ENCODE measurements around the gene ZBTB4.

The ZBTB4 gene

GRCh38 chr17:7427549-7427948 lies 51.9 kb downstream of the ZBTB4 start:
- DNase-seq (ENCODE audit: extremely low read depth, low read depth): no peak
- H3K4me3 ChIP-seq (replicated peaks; ENCODE audit: low read depth, low read length): no peak overlapping the region
- TF ChIP-seq, protein P1, sequence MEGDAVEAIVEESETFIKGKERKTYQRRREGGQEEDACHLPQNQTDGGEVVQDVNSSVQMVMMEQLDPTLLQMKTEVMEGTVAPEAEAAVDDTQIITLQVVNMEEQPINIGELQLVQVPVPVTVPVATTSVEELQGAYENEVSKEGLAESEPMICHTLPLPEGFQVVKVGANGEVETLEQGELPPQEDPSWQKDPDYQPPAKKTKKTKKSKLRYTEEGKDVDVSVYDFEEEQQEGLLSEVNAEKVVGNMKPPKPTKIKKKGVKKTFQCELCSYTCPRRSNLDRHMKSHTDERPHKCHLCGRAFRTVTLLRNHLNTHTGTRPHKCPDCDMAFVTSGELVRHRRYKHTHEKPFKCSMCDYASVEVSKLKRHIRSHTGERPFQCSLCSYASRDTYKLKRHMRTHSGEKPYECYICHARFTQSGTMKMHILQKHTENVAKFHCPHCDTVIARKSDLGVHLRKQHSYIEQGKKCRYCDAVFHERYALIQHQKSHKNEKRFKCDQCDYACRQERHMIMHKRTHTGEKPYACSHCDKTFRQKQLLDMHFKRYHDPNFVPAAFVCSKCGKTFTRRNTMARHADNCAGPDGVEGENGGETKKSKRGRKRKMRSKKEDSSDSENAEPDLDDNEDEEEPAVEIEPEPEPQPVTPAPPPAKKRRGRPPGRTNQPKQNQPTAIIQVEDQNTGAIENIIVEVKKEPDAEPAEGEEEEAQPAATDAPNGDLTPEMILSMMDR (IDR thresholded peaks at IDR 0.05; ENCODE audit: low read depth, low read length, missing control alignments): no peak

DNA sequence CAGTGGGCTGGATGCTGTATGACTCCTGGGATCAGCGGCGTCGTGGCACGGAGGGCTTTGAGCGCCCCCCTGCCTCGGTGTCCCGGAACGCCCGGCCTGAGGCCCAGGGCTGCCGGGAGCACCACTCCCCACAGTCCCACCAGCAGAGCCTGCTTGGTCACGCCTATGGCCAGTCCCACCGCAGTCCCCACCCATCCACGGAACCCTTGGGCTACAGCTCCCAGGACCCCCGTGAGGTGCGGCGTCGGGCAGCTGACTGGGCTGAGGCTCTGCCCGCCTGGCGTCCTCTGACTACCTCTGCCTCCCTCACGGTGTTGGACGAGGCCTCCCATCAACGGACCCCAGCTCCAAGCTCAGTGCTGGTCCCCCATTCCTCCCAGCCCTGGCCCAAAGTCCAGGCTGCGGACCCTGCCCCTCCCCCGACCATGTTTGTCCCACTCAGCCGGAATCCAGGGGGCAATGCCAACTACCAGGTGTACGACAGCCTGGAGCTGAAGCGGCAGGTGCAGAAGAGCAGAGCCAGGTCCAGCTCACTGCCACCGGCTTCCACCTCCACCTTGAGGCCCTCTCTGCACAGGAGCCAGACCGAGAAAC lies 52.4 kb downstream of the ZBTB4 start:
- H3K4me3 ChIP-seq (replicated peaks; ENCODE audit: low read depth, low read length): no peak overlapping the region
- DNase-seq (ENCODE audit: extremely low read depth, low read depth): no peak
- TF ChIP-seq, protein P1 (IDR thresholded peaks at IDR 0.05; ENCODE audit: low read depth, low read length, missing control alignments): no peak

- no peak for DNase-seq (ENCODE audit: extremely low read depth, low read depth)
- TF ChIP-seq, protein P1 (IDR thresholded peaks at IDR 0.05; ENCODE audit: low read depth, low read length, missing control alignments): no peak
- H3K4me3 ChIP-seq (replicated peaks; ENCODE audit: low read depth, low read length): no peak overlapping the region
These were observed 53.1 kb downstream of the ZBTB4 start for GRCh38 chr17:7426203-7426863.

DNA sequence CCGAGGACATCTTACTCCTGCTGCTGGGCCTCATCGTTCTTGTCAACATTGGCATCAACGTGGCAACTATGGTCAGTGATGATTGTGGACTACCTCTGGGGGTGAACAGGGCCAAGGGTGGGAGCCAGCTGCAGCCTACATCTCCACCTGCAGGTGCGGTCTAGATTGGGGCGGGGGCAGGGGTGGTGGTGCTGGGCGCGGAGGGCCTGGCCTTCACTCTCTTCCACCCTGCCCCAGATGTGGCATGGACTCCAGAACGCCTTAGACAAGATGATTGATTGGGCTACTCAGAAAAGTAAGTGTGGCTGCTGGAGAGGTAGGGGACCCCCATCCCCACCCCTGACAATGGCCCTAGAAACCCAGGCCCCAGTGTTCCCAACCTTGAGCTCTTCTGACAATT lies 53.7 kb downstream of the ZBTB4 start:
- TF ChIP-seq, protein P1 (IDR thresholded peaks at IDR 0.05; ENCODE audit: low read depth, low read length, missing control alignments): no peak
- no peak overlapping the region for H3K4me3 ChIP-seq (replicated peaks; ENCODE audit: low read depth, low read length)
- DNase-seq (ENCODE audit: extremely low read depth, low read depth): no peak

- DNase-seq (ENCODE audit: extremely low read depth, low read depth): no peak
- H3K4me3 ChIP-seq (replicated peaks; ENCODE audit: low read depth, low read length): no peak within 1 kb of the TSS
- TF ChIP-seq, protein P1 (IDR thresholded peaks at IDR 0.05; ENCODE audit: low read depth, low read length, missing control alignments): no peak
These were observed 54.1 kb downstream of the ZBTB4 start, which contains the start of gene SPEM2 for GRCh38 chr17:7425316-7425715. Gene SPEM2, plus strand, starts transcription at chr17:7425616. Its CDS starts 73 bp downstream, at chr17:7425689.

DNA sequence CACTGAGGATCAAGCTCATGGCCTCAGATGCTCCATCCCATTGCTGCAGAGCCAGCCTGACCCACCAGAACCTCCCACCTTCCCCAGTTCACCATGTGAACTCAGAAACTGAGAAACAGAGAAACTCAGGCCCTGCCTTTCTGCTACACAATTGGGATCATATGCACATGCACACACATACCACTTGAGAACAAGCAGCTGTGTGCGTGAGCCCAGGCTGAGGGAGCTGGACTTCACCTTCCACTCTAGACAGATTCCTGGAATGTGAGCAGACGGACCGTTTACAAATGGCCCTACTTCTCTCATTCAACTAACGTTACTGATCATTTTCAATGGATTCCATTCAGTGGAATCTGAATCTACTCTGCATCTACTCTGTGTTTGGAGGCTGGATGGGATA lies 55.8 kb downstream of the ZBTB4 start:
- no peak overlapping the region for H3K4me3 ChIP-seq (replicated peaks; ENCODE audit: low read depth, low read length)
- TF ChIP-seq, protein P1 (IDR thresholded peaks at IDR 0.05; ENCODE audit: low read depth, low read length, missing control alignments): no peak
- DNase-seq (ENCODE audit: extremely low read depth, low read depth): no peak
